GM12878 (cell line): Measurements from ENCODE around the gene C20orf173. TPM values are rescaled to one million over a fixed set of nuclear protein-coding genes. Genes with fewer than 3 reads are reported as not detected.

ENCODE experiments used
- ATAC-seq: fragments of 200-7000 bp; cut with Tn5 transposase; 3 replicates; pipeline ENCODE4 v1.9.1; 2020; ENCODE audit warnings: mild to moderate bottlenecking, moderate library complexity
- BruUV-seq: library from RNA; stranded (reverse); fragments of 400-500 nt; replicated peaks from 2 replicates; lab custom pipeline; 2021; lab: Mats Ljungman, UMichigan
- CTCF ChIA-PET: fragments of 300-600 bp; sonication (Branson Sonifier 250); formaldehyde crosslinking; extraction: SDS; loops from one replicate; lab custom pipeline; 2021; ENCODE audit warnings: inconsistent platforms; lab: Yijun Ruan, JAX
- POLR2A ChIA-PET: fragments of 350-600 bp; formaldehyde crosslinking; extraction: SDS; loops from one replicate; lab custom pipeline; 2021; ENCODE audit warnings: inconsistent platforms; lab: Charles Lee
- RAD21 ChIA-PET: fragments of 300-600 bp; sonication (Branson Sonifier 250); formaldehyde crosslinking; loops from one replicate; lab custom pipeline; 2023; ENCODE audit warnings: antibody characterized with exemption; ENCODE audit not compliant: unreplicated experiment; lab: Charles Lee
- SMC1A ChIA-PET: fragments of 300-600 bp; sonication (Branson Sonifier 250); formaldehyde crosslinking; loops from one replicate; lab custom pipeline; 2023; ENCODE audit not compliant: unreplicated experiment, uncharacterized antibody; lab: Charles Lee
- DNase-seq: peaks from one replicate; pipeline ENCODE4 v3.0.0-alpha.2; 2011; ENCODE audit warnings: low read depth, low spot score
- FAIRE-seq: peaks from 3 replicates; lab custom pipeline; 2011; peaks lifted over from hg19 to GRCh38; lab: Jason Lieb, UNC
- H2AFZ ChIP-seq: 2 replicates; pipeline ENCODE4 v1.6.0; 2011; ENCODE audit warnings: low read depth, low read length, control low read depth; ENCODE audit not compliant: control insufficient read depth
- H3K27ac ChIP-seq: 2 replicates; pipeline ENCODE4 v1.5.1; 2011; ENCODE audit warnings: control low read depth; ENCODE audit not compliant: control insufficient read depth, insufficient read depth
- H3K27me3 ChIP-seq, 2 experiments: replicated peaks in 1 of 2; 2 replicates each; pipeline versions ENCODE4 v1.6.0 to v1.6.1; 2011; ENCODE audit warnings: low read length in 1 of 2; ENCODE audit not compliant: control insufficient read depth in 2 of 2, insufficient read depth in 2 of 2
- H3K36me3 ChIP-seq, 2 experiments: 2 replicates each; pipeline ENCODE4 v1.5.1; 2011; ENCODE audit warnings: low read length in 1 of 2; ENCODE audit not compliant: control insufficient read depth in 2 of 2, insufficient read depth in 2 of 2
- H3K4me1 ChIP-seq: 2 replicates; pipeline ENCODE4 v1.6.1; 2011; ENCODE audit warnings: mild to moderate bottlenecking, low read length, moderate library complexity, mixed read lengths; ENCODE audit not compliant: control insufficient read depth, insufficient read depth
- H3K4me2 ChIP-seq: 2 replicates; pipeline ENCODE4 v1.6.0; 2011; ENCODE audit warnings: control low read depth; ENCODE audit not compliant: control insufficient read depth, insufficient read depth
- H3K4me3 ChIP-seq: fragments of 200-600 bp; sonication (generic); 2 replicates; pipeline ENCODE4 v1.5.1; 2016
- H3K79me2 ChIP-seq: 2 replicates; pipeline ENCODE4 v1.6.0; 2011; ENCODE audit warnings: low read length; ENCODE audit not compliant: control insufficient read depth, insufficient read depth
- H3K9ac ChIP-seq: 2 replicates; pipeline ENCODE4 v1.8.0; 2011; ENCODE audit warnings: low read length, control low read depth, mixed read lengths; ENCODE audit not compliant: control insufficient read depth, insufficient read depth
- H3K9me3 ChIP-seq: replicated peaks from 3 replicates; pipeline ENCODE4 v1.5.1; 2011; ENCODE audit warnings: mild to moderate bottlenecking, low read length; ENCODE audit not compliant: control insufficient read depth, insufficient read depth
- H4K20me1 ChIP-seq: 2 replicates; pipeline ENCODE4 v1.6.0; 2011; ENCODE audit not compliant: control insufficient read depth, insufficient read depth
- CBX3 ChIP-seq: fragments of 200-600 bp; sonication (generic); IDR thresholded peaks from 2 replicates; pipeline ENCODE4 v1.6.1; 2016; ENCODE audit warnings: low read depth, borderline replicate concordance
- MTA2 ChIP-seq: fragments of 450-650 bp; IDR thresholded peaks from 2 replicates; pipeline ENCODE4 v1.6.1; 2016; ENCODE audit warnings: low read depth, mild to moderate bottlenecking, moderate library complexity
- PAX8 ChIP-seq: fragments of 450-650 bp; IDR thresholded peaks from 2 replicates; pipeline ENCODE4 v1.6.1; 2017; ENCODE audit warnings: mild to moderate bottlenecking, moderate library complexity
- RFX5 ChIP-seq: IDR thresholded peaks from 2 replicates; pipeline ENCODE4 v1.6.1; 2011; ENCODE audit warnings: low read depth, low read length, improper control_type of control experiment
- STAT1 ChIP-seq: fragments of 450-650 bp; conservative IDR thresholded peaks from 2 replicates; pipeline ENCODE4 v1.6.1; 2014; ENCODE audit warnings: antibody characterized with exemption, mild to moderate bottlenecking
- USF2 ChIP-seq: IDR thresholded peaks from 2 replicates; pipeline ENCODE4 v1.6.1; 2011; ENCODE audit warnings: low read depth, low read length, improper control_type of control experiment, borderline replicate concordance
- YY1 ChIP-seq: IDR thresholded peaks from 2 replicates; pipeline ENCODE4 v1.6.1; 2011; ENCODE audit warnings: low read depth, mild to moderate bottlenecking, low read length
- ZBTB40 ChIP-seq: fragments of 450-650 bp; IDR thresholded peaks from 2 replicates; pipeline ENCODE4 v1.6.1; 2016; ENCODE audit warnings: mild to moderate bottlenecking, moderate library complexity, borderline replicate concordance
- ZNF207 ChIP-seq: fragments of 450-650 bp; IDR thresholded peaks from 2 replicates; pipeline ENCODE4 v1.6.1; 2014; ENCODE audit warnings: antibody characterized with exemption, mild to moderate bottlenecking, borderline replicate concordance
- ZNF24 ChIP-seq: fragments of 450-650 bp; IDR thresholded peaks from 2 replicates; pipeline ENCODE4 v1.6.1; 2017; ENCODE audit warnings: antibody characterized with exemption, mild to moderate bottlenecking
- WGBS: methylation state at CpG from one replicate; pipeline ENCODE4 v1.1.6; 2016; ENCODE audit warnings: low lambda C conversion rate; ENCODE audit not compliant: insufficient replicate concordance, insufficient coverage; ENCODE audit errors: missing lambda C conversion rate; 5-methylcytosine and 5-hydroxymethylcytosine counted together
- in situ Hi-C: fragments of 300-500 bp; cut with MboI; formaldehyde crosslinking; loops from 9 replicates; pipeline ENCODE4 v1.14.3; 2018; ENCODE audit warnings: mixed read lengths
- intact Hi-C: fragments of 100-400 bp; cut with micrococcal nuclease; formaldehyde crosslinking; loops from one replicate; pipeline ENCODE4 v1.14.2; 2022; ENCODE audit not compliant: unreplicated experiment
- polyA plus RNA-seq, 11 experiments: library from polyadenylated mRNA; depleted of rRNA in 4 of 11; unstranded in 6 of 11; stranded (reverse) in 5 of 11; fragments of >200 nt; fragmentation: Nextera tagmentation in 4 of 11; fragmentation: Illumina TruSeq in 1 of 11; extraction: Ambion mirVana in 4 of 11; extraction: Trizol in 1 of 11; gene quantifications; 1 replicate in 1 of 11; 2 replicates in 10 of 11; pipeline versions ENCODE4 v1.2.1 to v1.2.3, GENCODE V29; 2011 to 2016; ENCODE audit warnings: inconsistent platforms in 2 of 11, missing spikeins in 2 of 11, low read depth in 1 of 11
- total RNA-seq, 4 experiments: library from RNA; depleted of rRNA in 3 of 4; stranded (reverse); fragments of >200 nt in 3 of 4; fragmentation: Illumina TruSeq in 1 of 4; extraction: Trizol in 1 of 4; gene quantifications; 2 replicates each; pipeline versions ENCODE4 v1.2.1 to v1.2.3, GENCODE V29; 2013 to 2021
- TF ChIP-seq, protein P1 (sequence below): IDR thresholded peaks from 2 replicates; pipeline ENCODE4 v1.6.1; 2011; ENCODE audit warnings: borderline replicate concordance, low read depth, mild to moderate bottlenecking, moderate library complexity, low read length; ENCODE audit not compliant: insufficient read depth, poor library complexity, severe bottlenecking

The C20orf173 gene
- total and polyA plus RNA-seq, 10 of the 15 experiments (the other 5 are each of a cell fraction or from before 2014, with no cell fraction given), result not detected

GRCh38 chr20:35510951-35511735 is 18.3 kb downstream of the C20orf173 start:
- intact Hi-C loops, result no loop called here
- BruUV-seq, result no TSS peak

More at GRCh38 chr20:35510951-35511735, 18.3 kb downstream of the C20orf173 start:
- H3K27me3 ChIP-seq, result no peaks in the 10 kb centered on the region
- H3K4me3 ChIP-seq, result no peak overlapping the region
- no peaks in the 10 kb centered on the region; the same call in 1 of the 2 replicates for H4K20me1 ChIP-seq
- CTCF ChIA-PET, result interaction anchor here (0.6 to 1.9 kb wide), 12 partner anchors 12 to 376 kb away, joined by 3 to 7 read pairs (median 3); partner anchors contain the start of gene C20orf173
- H2AFZ ChIP-seq, result no peak overlapping the region
- RAD21 ChIA-PET, result interaction anchor here (0.6 kb wide), 1 partner anchor 442 kb away, joined by 3 read pairs; no protein-coding TSS in a partner anchor
- H3K36me3 ChIP-seq, result peaks cover 12 to 16% of the 10 kb centered on the region in 2 experiments
- WGBS, result 95% methylated on average over 11 of the region's 12 CpGs
- in situ Hi-C loops, result no loop called here
- H3K79me2 ChIP-seq, result no peaks in the 10 kb centered on the region
- peaks cover 6% of the 10 kb centered on the region for H3K4me1 ChIP-seq
- H3K9ac ChIP-seq, result no peak overlapping the region
- H3K4me2 ChIP-seq, result no peak overlapping the region
- SMC1A ChIA-PET, result interaction anchor here (1.2 kb wide), 2 partner anchors 10 to 53 kb away, joined by 3 read pairs; no protein-coding TSS in a partner anchor
- FAIRE-seq, result no peak
- H3K9me3 ChIP-seq, result no peaks in the 10 kb centered on the region
- no peak overlapping the region for H3K27ac ChIP-seq
- TF ChIP-seq PAX8 (no peak), MTA2 (no peak), CBX3 (no peak), ZNF207 (no peak), ZBTB40 (no peak), ZNF24 (no peak), STAT1 (no peak), YY1 (no peak), USF2 (no peak), RFX5 (no peak)
- TF ChIP-seq, protein P1, sequence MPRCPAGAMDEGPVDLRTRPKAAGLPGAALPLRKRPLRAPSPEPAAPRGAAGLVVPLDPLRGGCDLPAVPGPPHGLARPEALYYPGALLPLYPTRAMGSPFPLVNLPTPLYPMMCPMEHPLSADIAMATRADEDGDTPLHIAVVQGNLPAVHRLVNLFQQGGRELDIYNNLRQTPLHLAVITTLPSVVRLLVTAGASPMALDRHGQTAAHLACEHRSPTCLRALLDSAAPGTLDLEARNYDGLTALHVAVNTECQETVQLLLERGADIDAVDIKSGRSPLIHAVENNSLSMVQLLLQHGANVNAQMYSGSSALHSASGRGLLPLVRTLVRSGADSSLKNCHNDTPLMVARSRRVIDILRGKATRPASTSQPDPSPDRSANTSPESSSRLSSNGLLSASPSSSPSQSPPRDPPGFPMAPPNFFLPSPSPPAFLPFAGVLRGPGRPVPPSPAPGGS, result no peak
- DNase-seq, result no peak
- no peak for ATAC-seq
- POLR2A ChIA-PET, result interaction anchor here (0.6 kb wide), 1 partner anchor 325 kb away, joined by 3 read pairs; no protein-coding TSS in a partner anchor
